Left renal cortex interstitium (tissue), 4 donors: Measurements from ENCODE around the gene FADS1. TPM values are rescaled to one million over a fixed set of nuclear protein-coding genes. Genes with fewer than 3 reads are reported as not detected.

Experiments
- DNase-seq, 4 donors: peaks; one replicate each; pipeline ENCODE4 v3.0.0-alpha.2; 2013; ENCODE audit warnings: low read depth in 4 of 4, low spot score in 2 of 4, missing footprints in 1 of 4
- polyA plus RNA-seq, 4 donors: library from polyadenylated mRNA; unstranded; fragments of 120-200 nt; gene quantifications; one replicate each; pipeline ENCODE4 v1.2.1, GENCODE V29; 2013; ENCODE audit not compliant: insufficient read length in 4 of 4

The FADS1 gene
- polyA plus RNA-seq, 4 donors: 37.0 to 44.4 (median 43.7) TPM

DNA sequence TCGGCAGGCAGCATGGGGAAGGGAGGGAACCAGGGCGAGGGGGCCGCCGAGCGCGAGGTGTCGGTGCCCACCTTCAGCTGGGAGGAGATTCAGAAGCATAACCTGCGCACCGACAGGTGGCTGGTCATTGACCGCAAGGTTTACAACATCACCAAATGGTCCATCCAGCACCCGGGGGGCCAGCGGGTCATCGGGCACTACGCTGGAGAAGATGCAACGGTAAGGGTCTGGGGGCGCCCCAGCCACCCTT, 11.5 kb upstream of the FADS1 start:
- no peak for DNase-seq

DNA sequence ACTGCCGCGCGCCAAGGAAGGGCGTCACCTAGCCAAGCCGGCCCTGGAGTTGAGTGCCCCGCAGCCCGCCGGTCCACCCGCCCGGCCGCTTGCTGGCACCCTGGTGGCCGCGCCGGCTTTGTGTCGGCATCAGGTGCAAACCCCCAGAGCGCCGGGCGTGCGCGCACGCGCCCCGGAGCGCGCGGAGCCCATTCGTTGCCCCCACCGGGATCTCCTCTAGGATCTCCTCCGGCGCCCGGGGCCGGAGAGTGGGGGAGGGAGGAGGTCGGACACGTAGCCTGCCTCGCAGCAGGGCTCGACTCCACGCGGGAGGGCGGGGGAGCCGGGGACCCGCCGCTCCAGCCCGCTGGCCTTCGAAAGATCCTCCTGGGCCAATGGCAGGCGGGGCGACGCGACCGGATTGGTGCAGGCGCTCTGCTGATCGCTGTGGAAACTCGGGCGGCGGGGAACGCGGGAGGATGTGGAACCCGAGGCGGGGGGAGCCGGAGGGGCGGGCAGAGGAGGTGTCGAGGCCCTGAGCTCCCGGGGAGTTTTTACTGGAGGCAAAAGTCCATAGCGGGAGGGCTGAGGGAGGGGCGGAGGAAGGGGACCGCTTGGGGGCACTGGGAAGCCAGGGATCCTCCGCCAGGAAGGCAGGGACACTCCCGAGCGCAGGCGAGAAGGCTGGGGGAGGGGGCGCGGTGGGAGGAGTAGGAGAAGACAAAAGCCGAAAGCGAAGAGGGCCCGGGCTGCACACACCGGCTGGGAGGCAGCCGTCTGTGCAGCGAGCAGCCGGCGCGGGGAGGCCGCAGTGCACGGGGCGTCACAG, 11.0 kb upstream of the FADS1 start, which contains the start of gene FADS2:
Gene FADS2, plus strand, starts transcription at position 730 of the 808 bp plus-strand sequence. CDS start 91 bp downstream, outside the sequence.
- DNase-seq: peak in 3 of 4 donors; percentile 70 to 88 (median 85)

DNA sequence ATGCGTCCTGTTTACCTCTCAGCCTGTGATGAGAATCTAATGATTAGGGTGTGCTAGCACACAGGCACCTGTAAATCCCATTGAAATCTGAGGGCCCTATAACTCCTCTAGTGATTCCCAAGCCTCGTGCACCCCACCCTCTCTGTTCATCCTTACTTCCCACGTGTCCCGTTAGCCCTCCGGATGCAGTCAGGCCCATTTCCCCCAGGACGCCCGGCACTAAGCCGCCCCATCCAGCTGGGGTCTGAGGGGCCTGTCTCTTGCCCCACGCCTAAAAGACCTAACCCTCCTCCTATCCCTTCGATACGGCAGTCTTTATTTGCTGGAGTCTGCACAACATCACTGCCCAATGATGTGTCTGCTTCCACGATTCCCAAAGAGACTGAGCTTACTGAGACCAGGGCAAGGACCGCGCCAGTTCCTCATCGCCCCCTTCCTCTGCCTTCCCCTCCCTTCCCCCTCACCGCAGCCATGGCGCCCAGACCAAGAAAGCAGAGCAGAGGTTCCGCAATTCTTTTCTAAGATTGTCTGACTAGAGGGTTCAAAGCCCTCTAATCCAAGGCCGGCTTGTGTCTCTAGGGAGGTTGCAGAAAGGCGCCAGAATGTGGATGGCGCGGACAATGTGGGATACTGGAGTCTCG, 10.2 kb upstream of the FADS1 start:
- DNase-seq: peak in 1 of 4 donors; percentile 27

DNA sequence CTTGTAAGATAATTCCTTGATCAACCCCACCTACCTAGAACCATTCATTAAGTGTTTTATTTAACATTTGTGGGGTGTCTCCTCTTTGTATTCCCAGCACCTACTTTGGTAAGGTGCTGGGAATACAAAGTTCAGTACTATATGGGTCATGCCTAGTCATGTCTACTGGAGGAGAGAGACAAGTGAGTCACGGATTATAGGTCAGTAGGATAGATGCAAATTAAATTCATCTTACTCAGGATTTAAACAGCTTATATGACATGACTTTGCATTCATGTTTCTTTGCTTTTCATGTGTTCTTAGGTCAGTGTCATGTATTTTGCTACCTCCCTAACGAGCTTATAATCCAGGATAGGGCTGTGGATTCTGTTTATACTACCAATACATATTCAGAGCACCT, 3.4 kb upstream of the FADS1 start:
- DNase-seq: no peak

DNA sequence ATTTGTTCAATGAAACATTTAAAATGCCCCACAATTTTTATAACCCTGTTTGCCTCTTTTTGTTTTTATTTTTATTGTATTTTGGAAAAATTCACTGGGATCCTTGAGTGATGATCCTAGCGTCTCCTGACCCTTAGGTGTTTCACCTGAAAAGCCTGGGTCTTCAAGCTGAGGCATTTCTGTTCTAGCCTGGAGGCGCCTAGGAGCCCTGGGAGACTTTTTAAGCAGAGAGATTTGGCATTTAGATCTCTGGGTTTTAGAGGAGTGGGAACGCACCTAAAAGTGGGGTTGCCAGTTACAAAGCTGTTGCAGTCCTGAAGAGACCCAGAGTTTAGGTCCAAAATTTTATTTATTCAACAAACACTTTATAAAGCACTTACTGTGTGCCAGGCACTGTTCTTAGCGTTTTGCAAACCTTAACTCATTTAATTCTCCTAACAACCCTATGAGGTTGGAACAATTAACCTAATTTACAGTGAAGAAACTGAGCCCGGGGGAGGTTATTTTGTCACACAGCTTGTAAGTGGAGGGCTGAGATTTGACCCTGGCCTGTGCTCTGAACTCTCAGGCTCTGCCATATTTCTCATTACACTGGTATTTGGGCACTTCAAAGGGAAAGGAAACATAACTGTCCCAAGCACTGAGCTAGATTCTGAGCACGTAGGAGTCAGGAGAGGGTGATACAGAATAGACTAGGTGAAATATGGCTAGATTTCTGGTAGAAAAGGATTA, 834 bp upstream of the FADS1 start:
- DNase-seq: no peak

DNA sequence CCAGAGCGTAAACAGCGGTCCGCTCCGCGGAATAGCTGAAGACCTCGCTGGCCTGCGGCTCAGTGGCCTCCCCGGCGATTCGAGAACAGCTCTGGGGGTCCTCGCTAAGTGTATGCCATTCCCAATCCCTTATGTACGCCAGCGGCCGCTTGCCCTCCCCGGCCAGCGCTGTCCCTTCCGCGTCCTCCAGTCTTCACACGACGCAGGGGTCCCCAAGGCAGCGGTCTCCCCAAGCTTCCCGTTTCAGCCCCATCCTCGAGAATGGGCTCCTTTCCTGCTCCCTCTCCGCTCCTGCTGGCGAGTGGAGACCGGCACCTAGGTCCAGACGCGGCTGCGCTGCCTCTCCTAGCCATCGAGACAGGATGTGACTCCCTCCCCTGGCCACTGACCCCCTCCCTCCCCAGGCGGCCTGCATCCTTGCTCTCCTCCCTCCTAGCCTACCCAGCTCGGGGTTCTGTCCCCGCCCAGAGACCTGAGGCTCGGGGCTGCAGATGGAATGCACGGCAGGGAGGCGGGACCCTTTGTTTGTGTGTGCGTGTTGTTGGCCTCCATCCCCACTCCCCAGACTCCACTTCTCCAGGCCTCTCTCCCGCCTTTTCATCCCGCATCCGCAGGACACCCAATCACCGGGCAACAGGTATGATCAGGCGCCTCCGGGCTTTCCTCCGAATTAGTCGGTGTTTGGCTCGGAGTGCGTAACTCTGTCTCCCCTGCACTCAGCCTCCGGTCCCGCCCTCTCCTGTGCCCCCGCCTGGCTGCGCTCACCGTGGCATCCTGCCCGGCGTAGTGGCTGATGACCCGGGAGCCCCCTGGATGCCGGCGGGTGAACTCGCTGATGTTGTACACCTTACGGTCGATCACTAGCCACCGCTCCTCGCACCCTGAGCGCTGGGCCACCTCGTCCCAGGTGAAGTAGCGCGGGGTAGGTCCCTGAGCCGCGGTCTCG, 740 bp downstream of the FADS1 start:
- DNase-seq: peak in 2 of 4 donors; percentile 54 to 58

DNA sequence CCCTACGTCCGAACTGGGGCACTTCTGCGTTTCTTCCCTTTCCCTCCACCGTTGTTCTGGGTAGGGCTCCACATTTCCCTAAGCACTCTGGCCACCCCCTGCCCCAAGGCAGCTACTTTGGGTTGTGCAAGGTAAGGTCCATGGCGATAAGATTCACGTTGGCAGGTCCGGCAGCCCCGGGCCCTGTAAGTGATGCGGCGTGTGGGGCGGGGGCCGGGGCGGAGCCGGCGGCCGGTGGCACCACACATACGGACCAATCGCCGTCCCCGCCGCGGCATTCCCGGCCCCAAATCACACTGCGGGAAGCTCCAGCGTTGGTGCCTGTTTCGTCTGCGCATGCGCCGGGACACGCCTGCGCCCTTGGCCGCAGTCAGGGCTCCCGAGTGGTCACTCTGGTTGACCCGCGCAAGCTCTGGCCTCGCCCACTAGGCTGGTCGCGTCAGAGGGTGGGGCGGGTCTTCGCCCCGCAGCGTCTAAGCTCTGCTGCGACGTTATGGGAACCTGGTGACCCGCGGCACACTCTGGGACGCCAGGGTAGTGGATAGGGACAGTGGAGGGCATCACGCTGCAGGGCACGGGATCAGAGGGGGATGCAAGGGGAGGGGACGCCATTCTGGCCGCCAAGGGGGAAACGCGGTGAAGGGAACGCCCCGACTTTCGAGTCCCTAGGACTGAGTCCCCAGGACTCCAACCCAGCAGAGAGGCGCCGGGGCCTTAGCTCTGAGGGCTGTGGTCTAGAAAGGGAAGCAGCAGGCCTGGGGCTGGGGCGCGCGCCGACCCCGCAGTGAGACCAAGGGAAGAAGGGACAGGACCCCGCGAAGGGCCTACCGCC, 1.6 kb downstream of the FADS1 start:
- DNase-seq: peak in 2 of 4 donors; percentile 87 to 88

DNA sequence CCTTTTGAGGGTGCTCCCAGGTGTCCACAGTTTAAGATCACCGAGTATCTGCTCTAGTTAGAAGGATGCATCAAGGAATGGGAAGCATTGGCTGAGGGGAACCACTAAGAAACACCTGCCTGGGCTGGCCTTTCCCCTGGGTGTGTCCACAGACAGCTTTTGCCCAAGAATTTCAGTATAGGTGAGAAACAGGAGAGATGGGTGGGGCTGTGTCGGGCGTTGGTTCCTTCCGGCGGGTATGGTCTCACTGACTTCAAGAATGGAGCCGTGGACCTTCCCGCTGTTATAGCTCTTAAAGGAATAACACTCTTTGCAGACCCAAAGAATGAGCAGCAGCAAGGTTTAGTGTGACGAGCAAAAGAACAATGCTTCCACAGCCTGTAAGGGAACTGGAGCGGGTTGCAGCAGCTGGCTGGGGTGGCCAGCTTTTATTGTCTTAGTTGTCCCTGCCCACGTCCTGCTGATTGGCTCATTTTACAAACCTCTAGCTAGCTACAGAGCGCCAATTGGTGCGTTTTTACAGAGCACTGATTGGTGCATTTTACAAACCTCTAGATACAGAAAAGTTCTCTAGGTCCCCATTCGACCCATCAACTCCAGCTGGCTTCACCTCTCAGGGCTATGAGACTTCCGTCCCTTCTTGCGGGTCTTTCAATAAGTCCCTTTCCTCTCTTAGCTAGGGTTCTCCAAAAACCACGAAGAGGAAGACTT, 2.4 kb downstream of the FADS1 start:
- no peak for DNase-seq

DNA sequence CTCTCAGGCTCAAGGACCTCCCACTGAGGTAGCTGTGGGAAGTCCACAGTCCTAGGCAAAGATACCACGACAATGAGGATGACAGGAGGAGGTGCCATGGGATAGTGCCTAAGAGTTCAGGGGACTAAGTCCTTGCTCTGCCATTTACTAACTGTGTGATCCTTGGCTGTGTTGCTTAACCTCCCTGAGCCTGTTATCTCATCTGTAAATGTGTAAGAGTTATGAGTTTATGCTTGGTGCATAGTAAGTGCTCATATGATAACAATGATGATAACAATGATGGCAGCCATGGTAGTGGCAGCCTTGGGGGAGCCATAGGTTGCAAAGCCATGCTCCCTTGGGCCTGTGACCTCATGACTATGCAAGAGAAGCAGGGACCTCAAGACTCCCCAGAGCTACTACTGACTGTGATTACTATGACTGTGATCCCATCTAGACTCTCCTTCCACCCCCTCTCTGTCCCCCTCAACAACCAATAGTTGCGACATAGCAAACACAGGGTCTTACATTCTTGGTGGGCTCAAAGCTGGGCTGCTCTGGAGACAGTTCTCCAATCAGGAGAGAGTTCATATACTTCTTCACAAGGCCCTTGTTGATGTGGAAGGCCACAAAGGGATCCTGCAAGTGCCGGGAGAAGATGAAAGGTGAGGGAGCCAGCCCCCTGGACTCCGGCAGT, 3.9 kb downstream of the FADS1 start:
- DNase-seq: no peak

DNA sequence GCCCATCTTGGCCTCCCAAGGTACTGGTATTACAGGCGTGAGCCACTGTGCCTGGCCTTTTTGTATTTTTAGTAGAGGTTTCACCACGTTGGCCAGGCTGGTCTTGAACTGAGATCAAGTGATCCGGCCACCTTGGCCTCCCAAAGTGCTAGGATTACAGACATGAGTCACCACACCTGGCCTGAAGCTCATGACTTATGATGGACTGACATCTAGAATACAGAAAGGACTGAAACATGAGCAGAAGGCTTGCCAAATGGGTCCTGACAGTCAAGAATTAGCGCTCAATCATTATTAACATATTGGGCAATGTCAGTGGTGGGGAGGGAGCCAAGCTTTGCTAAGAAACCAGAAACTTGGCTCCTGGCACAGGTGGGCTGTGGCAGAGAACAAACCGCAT, 5.0 kb downstream of the FADS1 start:
- no peak for DNase-seq

DNA sequence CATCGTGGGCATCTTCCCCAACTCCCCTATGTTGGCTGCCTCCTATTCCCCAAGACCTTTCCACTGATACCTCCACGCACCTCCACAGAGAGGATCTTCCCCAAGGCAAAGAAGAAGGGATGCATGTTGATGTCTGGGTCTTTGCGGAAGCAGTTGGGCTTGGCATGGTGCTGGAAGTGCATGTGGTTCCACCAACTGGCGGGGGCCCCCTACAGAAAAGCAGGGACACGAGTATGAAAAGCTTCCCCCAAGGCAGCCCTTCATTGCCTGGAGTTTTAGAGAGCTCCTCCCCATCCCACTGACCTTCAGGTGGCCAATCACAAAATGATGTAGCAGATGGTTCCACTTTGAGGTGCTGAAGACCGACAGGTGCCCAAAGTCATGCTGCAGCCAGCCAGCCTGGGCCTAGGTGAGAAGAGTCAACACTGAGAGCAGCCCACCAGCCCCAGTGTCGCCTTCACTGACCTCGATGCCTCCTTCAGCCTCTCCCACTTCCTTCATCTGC, 6.1 kb downstream of the FADS1 start:
- no peak for DNase-seq

DNA sequence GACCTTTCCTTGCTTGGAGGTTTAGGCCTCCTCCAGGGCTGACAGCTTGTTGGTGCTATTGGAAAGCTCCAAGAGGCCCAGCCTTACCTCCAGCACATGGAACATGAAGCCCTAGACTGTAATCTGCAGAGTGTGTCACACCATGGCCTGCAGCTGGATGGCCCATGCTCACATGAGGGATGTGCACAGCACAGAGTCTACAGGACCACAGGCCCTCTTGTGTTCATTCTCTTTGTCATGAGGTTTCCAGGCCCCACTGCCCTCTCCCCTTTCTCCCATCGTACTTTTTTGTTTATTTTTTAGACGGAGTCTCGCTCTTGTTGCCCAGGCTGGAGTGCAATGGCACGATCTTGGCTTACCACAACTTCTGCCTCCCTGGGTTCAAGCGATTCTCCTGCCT, 10.0 kb downstream of the FADS1 start:
- no peak for DNase-seq

DNA sequence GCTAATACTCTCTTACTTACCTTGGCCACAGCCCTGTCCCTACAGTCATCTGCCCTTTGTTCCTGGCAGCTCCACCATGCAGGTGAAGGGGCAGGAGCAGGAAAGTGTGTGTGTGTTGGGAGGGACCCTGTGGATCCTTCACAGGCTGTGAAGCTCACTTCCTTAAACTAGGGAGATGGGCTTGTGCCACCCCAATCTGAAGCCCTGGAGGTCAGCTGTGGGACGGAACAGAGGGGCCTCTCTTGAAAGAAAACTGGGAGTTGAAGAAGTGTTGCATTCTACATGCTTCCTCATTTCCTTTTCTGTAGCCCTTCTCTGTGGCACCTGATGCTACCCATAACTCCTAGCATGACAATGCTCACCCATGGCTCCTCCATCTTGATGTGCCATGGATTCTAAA, 11.7 kb downstream of the FADS1 start:
- no peak for DNase-seq

DNA sequence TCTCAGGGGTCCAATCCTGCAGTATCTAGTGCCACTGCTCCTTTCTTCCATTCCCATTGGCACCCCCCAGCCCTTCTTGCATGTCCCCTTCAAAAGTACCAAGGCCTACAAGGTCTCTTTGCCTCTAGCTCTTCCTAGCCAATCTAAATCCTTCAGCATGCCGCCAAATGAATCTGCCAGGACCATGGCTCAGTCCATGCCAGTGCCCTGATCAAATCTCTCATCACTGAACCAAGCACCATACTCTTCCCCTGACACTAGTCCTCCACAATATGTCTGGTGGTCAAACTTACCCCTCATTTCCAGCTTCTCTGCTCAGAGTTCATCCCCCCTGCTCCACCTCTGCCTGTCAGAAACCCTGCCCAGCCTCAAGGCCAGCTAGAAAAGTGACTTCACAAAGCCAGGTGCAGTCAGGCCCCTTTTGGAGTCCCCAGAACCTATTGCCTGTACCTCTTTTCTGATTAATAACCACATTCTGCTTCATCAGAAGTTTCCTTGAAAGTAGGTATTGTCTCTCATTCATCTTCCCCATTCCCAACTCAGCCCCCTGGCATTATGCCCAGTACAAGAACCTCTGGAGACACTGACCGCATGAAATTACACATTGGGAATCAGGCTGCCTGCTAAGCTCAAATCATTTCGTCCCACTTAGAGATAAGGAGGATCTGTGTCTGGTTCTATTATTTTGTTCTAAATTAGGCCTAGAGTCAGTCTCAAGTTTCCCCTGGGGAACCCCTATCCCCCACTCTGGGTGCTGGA, 12.7 kb downstream of the FADS1 start:
- DNase-seq: no peak

DNA sequence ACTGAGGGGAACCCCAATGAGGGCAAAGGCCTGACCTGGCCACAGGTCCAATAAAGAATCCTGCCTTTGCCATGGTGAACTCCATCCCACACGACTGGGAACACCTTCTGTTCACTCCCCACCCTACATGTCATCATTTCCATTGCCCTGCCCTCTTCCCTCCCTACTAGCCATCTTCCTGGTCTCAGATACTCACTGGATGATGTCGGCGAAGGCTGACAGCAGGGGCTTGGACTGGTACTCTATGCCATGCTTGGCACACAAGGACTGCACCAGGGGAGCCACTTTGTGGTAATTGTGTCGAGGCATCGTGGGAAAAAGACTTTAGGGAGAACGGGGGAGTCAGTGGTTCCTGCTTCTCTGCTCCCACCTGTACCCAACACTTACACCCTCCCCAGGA, 14.2 kb downstream of the FADS1 start:
- DNase-seq: no peak

DNA sequence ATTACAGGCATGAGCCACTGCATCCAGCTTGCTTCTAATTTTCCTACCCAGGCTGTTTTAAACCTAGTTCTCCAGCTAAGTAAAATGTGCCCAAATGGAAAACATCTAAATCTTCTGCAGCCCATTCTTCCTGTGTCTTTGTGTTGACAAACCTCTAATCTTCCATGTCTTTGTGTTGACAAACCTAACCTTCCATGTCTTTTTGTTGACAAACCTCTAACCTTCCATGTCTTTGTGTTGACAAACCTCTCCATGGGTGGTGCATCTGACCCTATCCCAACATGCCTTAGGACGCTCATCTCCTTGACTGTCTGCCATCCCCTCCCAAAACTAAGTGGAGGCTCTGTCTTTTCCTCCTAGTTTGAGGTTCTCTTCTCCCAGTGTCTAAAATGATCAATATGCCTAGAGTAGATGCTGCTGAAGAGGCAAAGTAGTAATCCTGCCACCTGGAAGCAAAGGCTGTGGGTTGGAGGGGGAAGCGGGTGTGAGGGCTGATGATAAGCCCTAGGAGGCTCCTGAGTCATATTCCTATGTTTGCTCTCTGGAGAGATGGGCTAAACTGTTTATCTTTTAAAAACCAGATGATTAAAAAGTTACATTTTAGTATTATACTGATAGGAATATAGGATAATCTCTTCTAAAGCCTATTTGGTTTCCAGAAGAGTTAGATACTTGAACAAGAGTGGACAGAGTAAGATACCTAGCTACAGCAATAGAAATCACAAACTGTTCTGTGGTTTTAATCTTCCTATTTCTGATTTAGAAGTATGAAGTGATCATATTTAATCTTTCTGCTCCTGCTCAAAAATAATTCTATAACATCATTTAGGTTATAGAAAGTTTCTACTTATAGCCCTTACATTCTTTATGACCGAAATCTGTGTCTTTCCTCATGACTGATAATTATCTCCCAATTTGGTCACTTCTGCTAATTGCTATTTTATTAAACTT, 16.2 kb downstream of the FADS1 start:
- no peak for DNase-seq
